Stimulated activated CD8-positive, alpha-beta memory T cell treated with anti-CD3 and anti-CD28 coated beads, Interleukin-7, amount 100 ng/mL, for 1 hour (primary cell): ENCODE results near the gene ICE2.

ENCODE experiments used
- DNase-seq, 2 donors: peaks; one replicate each; pipeline ENCODE4 v3.0.0-alpha.2; 2020; ENCODE audit warnings: low read depth in 2 of 2

ICE2 gene

DNA sequence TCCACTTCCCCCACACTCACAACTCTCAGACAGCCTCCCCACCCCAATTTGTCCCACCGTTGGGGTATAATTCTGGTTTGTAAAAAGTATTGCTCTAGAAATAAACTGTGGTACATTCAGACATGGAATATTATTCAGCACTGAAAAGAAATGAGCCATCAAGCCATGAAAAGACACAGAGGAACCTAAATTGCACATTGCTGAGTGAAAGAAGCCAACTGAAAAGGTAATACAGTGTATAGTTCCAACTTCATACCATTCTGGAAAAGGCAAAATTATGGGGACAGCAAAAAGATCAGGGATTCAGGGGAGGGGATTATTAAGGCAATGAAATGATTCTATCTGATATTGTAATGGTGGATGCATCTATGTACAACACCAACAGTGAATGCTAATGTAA lies 91.6 kb downstream of the ICE2 start:
- no peak for DNase-seq

DNA sequence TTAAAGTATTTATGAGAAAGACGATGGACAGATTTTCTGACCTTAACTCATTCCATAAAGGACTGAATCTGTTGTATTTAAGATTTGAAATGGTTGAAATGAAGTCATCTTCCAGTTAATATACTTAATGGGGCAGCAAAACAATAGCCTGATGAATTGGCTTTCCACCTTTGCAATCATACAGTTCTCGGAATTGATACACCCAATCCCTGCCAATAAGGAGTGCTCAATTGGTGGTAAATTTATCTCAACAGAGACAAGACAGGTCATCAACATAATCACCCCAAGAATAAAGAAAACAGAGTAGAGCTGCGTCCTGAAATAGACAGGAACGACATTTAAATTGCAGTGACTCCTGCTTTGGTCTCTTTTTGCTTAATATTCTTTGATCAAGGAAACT lies 92.3 kb downstream of the ICE2 start:
- no peak for DNase-seq

- DNase-seq, result no peak
These were observed 93.1 kb downstream of the ICE2 start for GRCh38 chr15:60385620-60386552.

- no peak for DNase-seq
These were observed 94.3 kb downstream of the ICE2 start for GRCh38 chr15:60384526-60385126.

DNA sequence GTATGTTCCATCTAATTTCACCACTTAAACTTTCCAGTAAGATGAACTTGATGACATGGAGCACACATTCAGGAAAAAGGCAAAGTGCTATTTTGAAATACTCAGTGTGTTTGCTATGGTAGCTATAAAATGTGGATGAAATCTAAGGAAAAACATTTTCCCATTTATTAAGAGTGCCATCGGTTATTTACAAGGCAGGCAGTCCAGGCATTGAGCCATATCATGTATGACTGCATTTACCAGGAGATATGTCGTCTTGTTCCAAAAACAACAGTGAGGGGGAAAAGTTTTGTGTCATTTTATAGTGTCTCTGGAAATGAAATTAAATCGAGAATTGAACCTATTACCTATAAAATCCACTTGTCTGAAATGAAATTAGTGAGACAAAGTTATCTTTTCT lies 94.9 kb downstream of the ICE2 start:
- no peak for DNase-seq

DNA sequence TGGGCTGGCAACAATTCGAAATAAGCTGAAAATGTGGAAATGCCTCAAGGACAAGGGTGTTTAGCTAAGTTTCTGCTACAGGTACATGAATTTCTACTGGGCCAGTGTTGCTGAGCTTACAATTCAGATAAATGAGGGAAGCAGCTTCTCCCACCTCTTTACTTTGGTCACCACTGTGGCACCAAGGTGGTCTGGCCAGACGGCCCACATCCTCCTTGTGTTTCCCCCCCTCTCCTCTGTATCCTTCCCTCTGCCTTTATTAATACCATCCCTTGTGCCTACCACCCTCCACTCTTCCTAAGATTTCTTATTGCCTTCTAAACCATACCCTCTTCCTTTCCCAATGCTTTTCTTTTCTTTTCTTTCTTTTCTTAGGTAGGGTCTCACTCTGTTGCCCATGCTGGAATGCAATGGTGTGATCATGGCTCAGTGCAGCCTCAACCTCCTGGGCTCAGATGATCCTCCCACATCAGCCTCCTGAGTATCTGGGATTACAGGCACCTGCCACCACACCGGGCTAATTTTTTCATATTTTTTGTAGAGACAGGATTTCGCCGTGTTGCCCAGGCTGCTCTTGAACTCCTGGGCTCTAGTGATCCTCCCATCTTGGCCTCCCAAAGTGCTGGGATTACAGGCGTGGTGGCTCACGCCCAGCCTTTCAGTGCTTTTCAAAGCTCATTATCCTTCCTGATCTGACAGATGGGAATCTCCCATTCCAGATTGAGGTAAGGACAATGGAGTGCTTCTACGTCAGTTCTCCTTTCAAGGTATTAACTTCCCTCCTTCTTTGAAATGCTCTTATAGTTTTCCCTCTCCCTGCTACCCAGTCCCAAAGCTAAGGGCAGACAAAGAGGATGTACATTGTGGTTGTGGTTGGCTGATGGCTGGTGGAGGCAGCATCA lies 95.9 kb downstream of the ICE2 start:
- no peak for DNase-seq

DNA sequence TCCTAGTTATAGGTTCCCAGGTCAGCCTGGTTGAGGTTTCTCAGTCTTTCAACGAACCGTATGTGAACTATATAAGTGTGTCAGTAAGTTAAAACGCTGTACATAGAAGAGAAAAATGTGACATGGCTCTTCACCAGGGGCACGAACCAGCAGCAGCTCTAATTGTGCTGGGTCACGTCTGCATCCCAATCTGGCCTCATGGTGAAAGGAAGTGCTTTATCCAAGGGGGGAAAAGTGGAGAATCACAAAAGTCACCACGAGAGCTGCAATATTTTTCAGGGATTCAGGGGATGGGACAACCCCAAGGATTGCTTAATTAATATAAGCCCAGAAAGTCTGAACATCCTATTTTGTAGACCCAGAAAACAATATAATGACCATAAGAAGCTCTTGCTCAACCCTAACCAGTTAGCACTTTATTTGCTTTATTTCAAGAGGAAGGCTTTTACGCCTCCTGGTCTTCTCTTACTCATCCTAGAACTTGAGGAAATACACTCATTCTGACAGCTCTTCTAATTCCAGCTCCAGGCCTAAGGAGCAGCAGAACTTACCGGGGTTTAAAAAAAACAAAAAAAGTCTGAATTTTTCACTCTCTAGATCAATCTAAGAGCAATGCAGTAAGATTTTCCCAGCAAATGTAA lies 97.7 kb downstream of the ICE2 start:
- DNase-seq, result no peak

DNA sequence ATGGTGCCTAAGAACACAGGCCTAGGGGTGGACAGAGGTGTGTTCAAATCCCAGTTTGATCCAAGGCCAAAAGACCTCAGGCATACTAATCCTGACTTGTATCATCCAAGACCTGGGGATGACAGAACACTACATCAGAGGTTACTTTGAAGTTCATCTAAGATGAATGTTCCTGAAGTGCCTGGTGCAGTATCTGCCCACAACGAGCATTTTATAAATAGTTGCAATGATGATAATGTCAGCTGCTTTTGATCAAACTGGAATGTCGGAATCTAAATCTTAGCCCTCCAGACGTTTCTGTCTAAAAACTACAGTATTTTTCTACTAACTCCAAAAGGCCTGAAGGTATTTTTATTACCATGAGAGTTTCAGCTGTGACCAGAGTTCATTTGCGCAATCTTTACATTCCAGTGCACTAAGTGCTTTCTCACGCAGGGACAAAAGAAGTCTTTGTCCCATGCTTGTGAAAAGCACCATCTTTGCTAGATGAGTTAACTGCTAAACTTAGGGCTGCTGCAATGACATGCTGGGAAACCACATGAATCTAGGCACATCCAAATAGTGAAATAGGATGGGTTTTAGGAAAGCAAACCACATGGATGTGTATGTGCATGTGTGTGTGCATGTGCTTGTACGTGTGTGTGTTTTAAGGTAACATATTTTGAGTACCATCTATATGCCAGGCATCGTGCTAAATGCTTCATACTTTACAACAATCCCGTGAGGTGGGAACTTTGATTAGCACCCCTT lies 99.2 kb downstream of the ICE2 start:
- DNase-seq, result no peak

- no peak for DNase-seq
These were observed 99.8 kb downstream of the ICE2 start for GRCh38 chr15:60379185-60379524.

GRCh38 chr15:60376677-60377095 lies 102.3 kb downstream of the ICE2 start:
- DNase-seq, result no peak

- DNase-seq, result no peak
These were observed 103.6 kb downstream of the ICE2 start for GRCh38 chr15:60375306-60375705.

- DNase-seq, result no peak
These were observed 104.3 kb downstream of the ICE2 start for GRCh38 chr15:60374628-60375081.

DNA sequence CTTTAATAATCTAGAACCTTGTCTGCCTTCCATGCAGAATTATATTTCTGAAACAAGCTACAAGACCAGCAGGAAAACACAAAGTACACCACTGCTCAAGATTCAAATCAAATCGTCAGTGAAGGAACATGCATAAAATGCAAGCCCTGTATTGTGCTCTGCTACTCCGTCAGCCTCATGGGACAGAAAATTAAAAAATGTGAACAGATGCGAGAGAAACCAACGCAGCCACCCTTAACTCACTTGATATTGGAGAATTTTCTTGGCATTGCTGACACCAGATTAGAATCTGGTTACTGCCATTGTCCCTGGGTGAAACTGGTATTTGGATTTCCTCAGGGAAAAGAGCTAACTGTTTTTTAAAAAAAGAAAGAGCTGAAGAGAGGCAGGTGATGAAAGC lies 104.7 kb downstream of the ICE2 start:
- DNase-seq, result no peak

- no peak for DNase-seq
These were observed 105.2 kb downstream of the ICE2 start for GRCh38 chr15:60373745-60374144.

GRCh38 chr15:60373327-60373726 lies 105.6 kb downstream of the ICE2 start:
- no peak for DNase-seq

- DNase-seq, result no peak
These were observed 106.2 kb downstream of the ICE2 start for GRCh38 chr15:60372756-60373155.

GRCh38 chr15:60372227-60372626 lies 106.7 kb downstream of the ICE2 start:
- DNase-seq, result no peak

GRCh38 chr15:60371175-60372051 lies 107.5 kb downstream of the ICE2 start:
- no peak for DNase-seq

DNA sequence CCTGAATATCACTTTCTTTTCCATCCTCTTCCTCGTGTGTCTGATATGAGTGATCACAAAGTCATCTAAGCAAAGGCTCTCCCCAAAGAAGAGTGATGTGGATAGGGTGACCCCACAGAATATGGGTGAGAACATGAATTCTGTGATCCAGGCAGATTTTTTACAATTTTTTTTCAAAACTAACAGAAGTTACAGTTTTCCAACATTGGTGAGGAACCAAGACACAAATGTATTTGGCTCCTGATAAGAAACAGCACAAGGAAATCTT lies 108.1 kb downstream of the ICE2 start:
- no peak for DNase-seq

- no peak for DNase-seq
These were observed 108.7 kb downstream of the ICE2 start for GRCh38 chr15:60370105-60370868.
